Measurements from ENCODE around the gene FXYD4.

- TF ChIP-seq CTCF (IDR thresholded peaks at IDR 0.05) (no peak), POLR2A (IDR thresholded peaks at IDR 0.05) (no peak)
Measured at GRCh38 chr10:43322331-43322730, 49.1 kb upstream of the FXYD4 start.

All from sigmoid colon (tissue), 3 donors.